Medulla oblongata (tissue), 1 donor: Measurements from ENCODE around the gene JSRP1.
"Not testable (repeated sequence)": the region's sequence is repeated elsewhere in the genome, so short reads cannot be mapped to it uniquely, and the experiment has no call there.

Source experiments
- DNase-seq: peaks from one replicate; pipeline ENCODE4 v3.0.0-alpha.2; 2015; ENCODE audit errors: extremely low spot score

JSRP1 gene

GRCh38 chr19:2282062-2282861, 26.0 kb upstream of the JSRP1 start, which contains the start of gene PEAK3:
Gene PEAK3 (minus strand): TSS chr19:2282175. CDS start chr19:2280931, 1,244 bp downstream.
- DNase-seq, result peak; percentile 59

- not testable (repeated sequence) for DNase-seq
Observed at GRCh38 chr19:2281265-2282061, 25.2 kb upstream of the JSRP1 start.

DNA sequence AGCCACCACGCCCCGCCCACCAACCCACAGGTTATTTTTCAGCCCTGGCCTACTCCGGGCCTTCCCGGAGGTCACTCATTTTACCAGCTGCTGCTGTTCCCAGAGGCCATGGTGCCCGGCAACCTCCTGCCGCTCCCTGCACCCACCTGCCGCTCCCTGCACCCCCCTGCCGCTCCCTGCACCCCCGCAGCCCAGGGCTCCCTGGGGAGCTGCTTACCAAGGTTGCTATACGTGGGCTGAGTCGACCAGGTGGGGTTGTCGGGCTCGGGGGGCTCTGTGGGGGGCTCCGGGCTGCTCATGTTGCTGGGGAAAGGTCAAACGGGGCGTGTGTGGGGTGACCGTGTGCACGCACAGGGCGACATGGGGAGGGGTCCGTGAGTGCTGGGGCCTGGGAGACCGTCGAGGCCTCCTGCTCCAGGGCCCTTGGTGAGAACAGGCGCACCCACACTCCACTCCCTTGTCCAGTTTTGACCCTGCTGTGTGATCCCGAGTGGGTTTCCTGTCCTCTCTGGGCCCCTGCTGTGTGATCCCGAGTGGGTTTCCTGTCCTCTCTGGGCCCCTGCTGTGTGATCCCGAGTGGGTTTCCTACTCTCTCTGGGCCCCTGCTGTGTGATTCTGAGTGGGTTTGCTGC, 24.5 kb upstream of the JSRP1 start:
- no peak for DNase-seq

DNA sequence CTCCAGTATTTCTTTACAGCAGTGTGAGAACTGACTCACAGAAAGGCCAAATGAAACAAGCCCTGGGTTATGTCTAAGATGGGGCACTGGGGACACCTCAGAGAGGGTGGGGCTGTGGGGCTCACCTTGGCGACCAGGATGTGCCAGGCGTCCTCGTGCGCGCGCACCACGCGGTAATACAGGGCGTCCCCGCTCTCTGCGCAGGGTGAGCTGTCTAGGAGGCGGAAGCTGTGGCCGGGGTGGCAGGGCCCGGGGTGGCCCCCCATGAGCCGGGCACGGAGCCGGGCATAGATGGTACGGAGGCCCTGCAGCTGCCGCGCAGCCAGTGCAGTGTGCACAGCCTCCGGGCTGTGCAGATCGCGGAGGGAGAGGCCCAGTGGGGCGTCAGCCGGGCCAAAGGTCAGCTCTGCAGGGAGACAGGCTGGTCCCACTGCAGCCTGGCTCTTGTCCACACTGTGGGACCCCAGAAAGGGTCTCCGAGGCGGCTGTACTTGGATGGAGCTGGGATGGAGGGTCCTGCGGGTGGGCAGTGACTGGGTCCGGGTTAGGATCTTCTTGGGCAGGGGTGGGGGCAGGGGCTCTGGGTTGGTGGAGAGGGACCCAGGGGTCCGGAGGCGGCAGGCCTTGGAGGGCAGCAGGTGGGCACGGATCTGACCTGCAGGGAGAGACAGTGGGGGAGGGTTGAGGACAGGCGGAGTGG, 22.4 kb upstream of the JSRP1 start:
- DNase-seq, result no peak

GRCh38 chr19:2277138-2277537, 20.9 kb upstream of the JSRP1 start:
- no peak for DNase-seq

GRCh38 chr19:2276429-2276986, 20.3 kb upstream of the JSRP1 start:
- DNase-seq, result no peak

GRCh38 chr19:2275588-2276428, 19.6 kb upstream of the JSRP1 start:
- DNase-seq, result no peak

DNA sequence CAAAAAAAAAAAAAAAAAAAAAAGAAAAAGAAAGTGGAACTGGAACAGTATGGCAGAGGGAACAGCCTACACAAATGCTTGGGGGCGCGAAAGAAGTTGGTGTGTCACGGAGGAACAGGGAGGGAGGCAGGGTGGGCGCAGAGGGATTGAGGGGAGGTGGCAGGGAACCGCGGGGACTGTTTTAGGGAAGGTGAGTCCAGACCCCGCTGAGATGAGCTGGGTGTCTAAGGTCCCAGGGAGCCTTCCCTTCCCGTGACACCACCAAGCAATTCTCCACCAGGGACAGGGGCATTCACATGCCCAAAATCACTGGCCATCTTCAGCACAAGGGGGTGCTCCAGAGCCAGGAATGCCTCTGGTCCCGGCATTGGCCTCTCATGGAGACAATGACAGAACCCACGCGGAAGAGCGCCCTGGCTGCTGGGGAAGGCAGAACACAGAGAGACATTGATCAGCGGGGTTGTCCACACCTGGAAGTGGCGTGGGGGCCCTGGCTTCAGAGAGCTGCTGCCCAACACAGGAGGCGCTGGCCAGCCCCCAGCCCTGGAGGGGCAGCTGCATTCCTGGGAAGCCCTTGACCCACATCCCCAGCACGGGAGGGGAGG, 18.8 kb upstream of the JSRP1 start:
- peak; percentile 89 for DNase-seq

DNA sequence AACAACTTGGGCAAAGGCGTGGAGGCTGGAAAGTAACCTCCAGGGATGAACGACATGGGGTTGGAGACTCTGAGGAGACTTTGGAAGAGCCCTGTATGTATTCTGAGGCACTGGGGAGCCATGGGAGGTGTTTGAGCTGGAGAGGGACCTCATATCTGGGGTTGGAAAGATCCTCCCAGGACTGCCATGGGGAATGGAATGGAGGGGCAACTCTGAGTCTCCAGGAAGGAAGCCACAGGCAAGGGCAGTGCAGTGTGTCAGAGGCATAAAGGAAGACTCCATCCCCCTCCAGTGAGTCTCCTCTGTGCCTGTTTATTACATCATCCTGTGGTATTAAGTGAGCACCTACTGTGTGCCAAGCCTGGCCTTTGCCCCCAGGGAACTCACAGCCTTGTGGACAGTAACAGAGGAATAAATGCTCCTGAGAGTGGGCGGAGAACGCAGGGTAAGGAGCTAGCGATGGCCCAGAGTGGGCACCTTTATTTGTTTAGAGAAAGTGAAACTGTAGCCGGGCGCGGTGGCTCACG, 18.0 kb upstream of the JSRP1 start:
- no peak for DNase-seq

DNA sequence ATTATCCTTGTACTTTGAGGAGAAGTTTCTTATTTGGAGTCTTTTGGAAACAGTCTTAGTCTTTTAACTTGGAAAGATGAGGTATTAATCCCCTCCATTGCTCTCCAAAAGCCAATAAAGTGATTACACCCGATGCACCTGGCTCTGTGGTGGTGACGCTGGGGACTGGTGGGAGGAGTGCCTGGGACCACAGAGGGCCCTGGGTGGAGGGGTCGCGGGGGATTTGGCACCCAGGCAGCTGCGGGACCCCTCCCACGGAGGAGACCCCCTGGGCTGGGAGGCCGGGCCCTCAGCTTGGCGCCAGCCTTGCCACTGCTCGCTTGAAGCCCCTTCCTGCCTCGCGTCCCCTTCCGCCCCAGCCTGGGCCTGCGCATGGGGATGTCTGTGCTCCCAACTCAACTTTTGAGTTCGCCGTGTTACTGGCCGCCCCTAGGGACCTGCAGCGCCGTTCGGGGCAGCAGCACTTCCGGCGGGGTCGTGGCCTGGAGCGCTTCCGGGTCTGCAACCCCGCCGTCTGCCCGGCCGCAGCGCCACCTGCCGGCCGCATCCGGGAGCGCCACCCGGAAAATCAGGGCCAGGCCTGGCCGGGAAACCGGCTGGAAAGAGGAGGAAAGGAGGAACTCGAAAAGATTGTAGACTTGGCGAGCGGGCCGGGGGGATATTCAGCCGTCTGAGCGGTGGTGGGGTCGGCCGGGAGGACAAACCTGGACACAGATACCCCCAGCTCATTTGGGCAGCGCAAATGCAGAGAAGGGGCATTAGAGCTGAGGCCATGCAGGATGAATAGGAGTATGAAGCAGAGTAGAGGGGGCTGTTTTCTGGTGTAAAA, 17.4 kb upstream of the JSRP1 start:
- DNase-seq, result peak; percentile 51

DNA sequence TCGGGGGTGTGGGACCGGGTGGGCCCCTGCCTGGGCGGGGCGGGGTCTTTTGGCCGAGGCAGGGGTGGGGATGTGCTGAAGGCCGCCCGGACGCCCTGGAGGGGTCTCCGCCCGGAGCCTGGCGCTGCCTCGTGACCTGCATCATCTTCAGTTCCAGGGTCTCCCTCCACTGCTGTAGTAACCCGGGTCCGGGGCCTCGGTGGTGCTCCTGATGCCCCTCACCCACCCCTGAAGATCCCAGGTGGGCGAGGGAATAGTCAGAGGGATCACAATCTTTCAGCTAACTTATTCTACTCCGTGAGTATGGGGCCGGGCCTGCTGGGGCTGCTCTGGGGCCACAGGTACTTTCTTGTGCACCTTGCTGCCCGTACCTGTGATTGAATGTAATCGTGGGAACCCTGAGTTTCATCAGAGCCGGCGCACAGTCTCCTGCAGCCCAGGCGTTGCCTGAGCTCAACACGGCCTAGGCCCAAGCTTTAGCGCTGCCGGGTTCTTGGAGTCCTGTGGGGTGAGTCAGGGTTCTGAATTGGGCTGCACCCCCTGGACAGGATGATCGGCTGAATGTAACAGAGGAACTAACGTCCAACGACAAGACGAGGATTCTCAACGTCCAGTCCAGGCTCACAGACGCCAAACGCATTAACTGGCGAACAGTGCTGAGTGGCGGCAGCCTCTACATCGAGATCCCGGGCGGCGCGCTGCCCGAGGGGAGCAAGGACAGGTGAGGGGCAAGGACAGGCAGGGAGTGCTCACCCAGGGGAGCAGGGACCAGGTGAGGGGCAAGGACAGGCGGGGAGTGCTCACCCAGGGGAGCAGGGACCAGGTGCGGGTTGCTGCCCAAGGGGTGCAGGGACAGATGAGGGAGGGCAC, 15.3 kb upstream of the JSRP1 start:
- no peak for DNase-seq

- DNase-seq, result peak; percentile 83
Observed at GRCh38 chr19:2270423-2271233, 14.4 kb upstream of the JSRP1 start.

DNA sequence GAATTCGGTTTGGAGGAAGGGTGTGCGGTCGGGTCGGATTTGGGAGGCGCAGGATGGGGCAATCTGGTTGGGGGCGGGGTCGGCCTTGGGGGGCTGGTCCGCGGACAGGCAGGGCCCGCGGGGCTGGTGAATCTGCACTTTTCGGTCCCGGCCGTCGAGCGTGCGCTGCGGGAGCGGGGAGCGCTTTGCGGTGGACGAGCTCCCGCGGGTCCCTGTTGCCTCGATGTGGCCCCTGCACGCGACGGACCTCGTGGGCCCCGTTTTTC, 13.9 kb upstream of the JSRP1 start:
- DNase-seq, result no peak

GRCh38 chr19:2269244-2270156, 13.3 kb upstream of the JSRP1 start:
- peak; percentile 97 for DNase-seq

DNA sequence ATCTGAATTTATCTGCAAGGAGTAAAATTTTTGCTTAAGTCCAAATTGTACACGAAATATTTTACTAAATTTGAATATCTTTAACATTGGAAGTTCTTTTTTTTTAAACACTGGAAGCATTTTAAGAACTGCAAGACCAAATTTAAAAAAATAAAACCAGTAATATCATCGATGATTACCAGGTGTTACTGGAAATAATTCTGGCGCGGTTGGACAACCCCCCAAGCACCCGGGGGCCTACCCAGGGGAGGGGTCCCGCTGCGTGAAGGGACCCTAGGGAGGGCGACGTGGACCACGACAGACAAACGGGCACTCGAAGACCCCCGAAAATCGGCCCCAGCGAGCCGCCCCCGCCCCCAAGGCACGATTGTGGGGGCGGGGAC, 12.6 kb upstream of the JSRP1 start:
- no peak for DNase-seq

DNA sequence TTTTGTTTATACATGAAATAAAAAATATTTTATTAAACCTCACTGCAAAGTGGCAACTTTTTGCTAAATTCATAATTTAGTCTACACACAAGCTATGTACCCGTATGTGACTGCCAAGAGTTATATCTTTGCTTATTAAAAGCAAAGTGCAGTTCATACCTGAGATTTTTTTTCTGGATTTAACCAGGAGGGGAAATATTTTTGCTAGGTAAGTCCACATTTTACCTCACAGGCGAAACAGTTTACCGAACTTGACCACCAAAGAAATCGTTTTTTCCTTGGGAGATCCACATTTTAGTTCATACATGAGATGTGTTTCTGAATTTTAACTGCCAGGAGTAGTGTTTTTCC, 12.2 kb upstream of the JSRP1 start:
- DNase-seq, result no peak
